Dendritic cell treated with granulocyte-macrophage colony-stimulating factor and Interleukin-4, amounts not matched to agents 40 ng/mL and 50 ng/mL, for 4 days (primary cell): ENCODE measurements around the gene LEPROT.
"Not testable (repeated sequence)": the region's sequence is repeated elsewhere in the genome, so short reads cannot be mapped to it uniquely, and the experiment has no call there.

Experiments used
- H3K27ac Mint-ChIP-seq: one replicate; pipeline ENCODE4 v1.8.0; 2022; ENCODE audit warnings: mild to moderate bottlenecking, mixed read lengths
- H3K27me3 Mint-ChIP-seq: one replicate; pipeline ENCODE4 v1.8.0; 2022; ENCODE audit warnings: mild to moderate bottlenecking, mixed read lengths
- H3K36me3 Mint-ChIP-seq: one replicate; pipeline ENCODE4 v1.8.0; 2022; ENCODE audit warnings: low read depth, mixed read lengths
- H3K4me1 Mint-ChIP-seq: one replicate; pipeline ENCODE4 v1.8.0; 2022; ENCODE audit warnings: low read depth, mixed read lengths
- H3K4me3 Mint-ChIP-seq: one replicate; pipeline ENCODE4 v1.8.0; 2022; ENCODE audit warnings: mild to moderate bottlenecking, moderate library complexity, mixed read lengths
- H3K9me3 Mint-ChIP-seq: one replicate; pipeline ENCODE4 v1.8.0; 2022; ENCODE audit warnings: mixed read lengths
- intact Hi-C: fragments of 100-400 bp; cut with micrococcal nuclease; formaldehyde crosslinking; loops from one replicate; pipeline ENCODE4 v1.15.0; 2022

LEPROT gene

DNA sequence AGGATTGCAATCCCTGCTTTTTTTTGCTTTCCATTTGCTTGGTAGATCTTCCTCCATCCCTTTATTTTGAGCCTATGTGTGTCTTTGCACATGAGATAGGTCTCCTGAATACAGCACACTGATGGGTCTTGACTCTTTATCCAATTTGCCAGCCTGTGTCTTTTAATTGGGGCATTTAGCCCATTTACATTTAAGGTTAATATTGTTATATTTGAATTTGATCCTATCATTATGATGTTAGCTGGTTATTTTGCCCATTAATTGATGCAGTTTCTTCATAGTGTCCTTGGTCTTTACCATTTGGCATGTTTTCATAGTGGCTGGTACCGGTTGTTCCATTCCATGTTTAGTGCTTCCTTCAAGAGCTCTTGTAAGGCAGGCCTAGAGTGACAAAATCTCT is 45.4 kb downstream of the LEPROT start:
- H3K27me3 Mint-ChIP-seq = not testable (repeated sequence)

DNA sequence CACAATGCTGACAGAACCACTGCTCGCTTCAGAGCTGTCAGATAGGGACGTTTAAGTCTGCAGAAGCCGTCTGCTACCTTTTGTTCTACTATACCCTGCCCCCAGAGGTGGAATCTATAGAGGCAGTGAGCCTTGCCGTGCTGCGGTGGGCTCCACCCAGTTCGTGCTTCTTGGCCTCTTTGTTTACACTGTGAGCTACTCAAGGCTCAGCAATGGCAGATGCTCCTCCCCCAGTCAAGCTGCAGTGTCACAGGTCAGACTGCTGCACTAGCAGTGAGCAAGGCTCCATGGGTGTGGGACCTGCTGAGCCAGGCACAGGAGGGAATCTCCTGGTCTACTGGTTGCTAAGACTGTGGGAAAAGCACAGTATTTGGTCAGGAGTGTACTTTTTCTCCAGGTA is 47.1 kb downstream of the LEPROT start:
- intact Hi-C loops = no loop called here
- no peaks in the 10 kb centered on the region for H3K4me1 Mint-ChIP-seq
- no peaks in the 10 kb centered on the region for H3K27me3 Mint-ChIP-seq
- peaks cover 13% of the 10 kb centered on the region for H3K9me3 Mint-ChIP-seq
- H3K4me3 Mint-ChIP-seq = no peak overlapping the region
- H3K27ac Mint-ChIP-seq = no peak overlapping the region
- H3K36me3 Mint-ChIP-seq = no peaks in the 10 kb centered on the region

More for the DNA sequence above, 45.4 kb downstream of the LEPROT start:
- H3K36me3 Mint-ChIP-seq, intact Hi-C loops, H3K27ac Mint-ChIP-seq, H3K4me3 Mint-ChIP-seq, H3K4me1 Mint-ChIP-seq: not testable (repeated sequence)
- H3K9me3 Mint-ChIP-seq = peaks cover 13% of the 10 kb centered on the region

DNA sequence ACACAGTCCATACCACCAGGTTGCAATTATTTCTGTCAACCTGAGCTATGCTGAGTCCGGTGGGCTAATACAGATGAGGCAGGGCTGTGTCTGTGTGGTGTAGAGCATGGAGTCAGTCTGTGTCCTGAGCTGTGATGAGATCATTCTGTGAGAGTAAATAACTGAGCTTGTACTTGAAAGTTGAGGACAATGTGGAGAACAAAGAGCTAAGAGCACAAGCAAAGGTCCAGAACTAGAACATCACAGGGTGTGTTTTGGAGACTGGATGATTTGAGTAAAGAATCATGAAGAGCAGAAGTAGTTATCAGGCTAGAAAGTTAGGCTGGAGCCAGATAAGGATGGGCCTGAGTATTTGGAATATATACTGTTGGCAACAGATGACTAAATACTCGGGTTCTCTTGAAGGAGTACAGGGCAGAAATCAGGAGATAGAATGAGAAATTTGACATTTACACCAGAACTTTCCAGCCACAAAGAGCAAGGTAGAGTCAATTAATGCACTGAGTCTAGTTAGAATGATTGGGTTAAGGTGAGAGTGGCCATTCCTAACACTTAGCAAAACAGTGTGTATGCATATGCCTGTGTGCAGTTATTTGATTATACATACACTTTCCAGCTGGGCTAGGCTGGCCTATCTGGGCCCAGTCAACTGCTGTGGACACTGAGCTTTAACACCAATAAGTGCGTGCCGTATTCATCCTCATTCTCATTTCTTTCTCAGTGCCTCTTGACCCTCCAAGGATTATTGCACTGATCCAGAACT is 48.8 kb downstream of the LEPROT start:
- H3K27me3 Mint-ChIP-seq = no peaks in the 10 kb centered on the region
- H3K36me3 Mint-ChIP-seq = no peaks in the 10 kb centered on the region
- no peak overlapping the region for H3K4me3 Mint-ChIP-seq
- H3K4me1 Mint-ChIP-seq = no peaks in the 10 kb centered on the region
- H3K27ac Mint-ChIP-seq = no peak overlapping the region
- peaks cover 13% of the 10 kb centered on the region for H3K9me3 Mint-ChIP-seq
- intact Hi-C loops = no loop called here

DNA sequence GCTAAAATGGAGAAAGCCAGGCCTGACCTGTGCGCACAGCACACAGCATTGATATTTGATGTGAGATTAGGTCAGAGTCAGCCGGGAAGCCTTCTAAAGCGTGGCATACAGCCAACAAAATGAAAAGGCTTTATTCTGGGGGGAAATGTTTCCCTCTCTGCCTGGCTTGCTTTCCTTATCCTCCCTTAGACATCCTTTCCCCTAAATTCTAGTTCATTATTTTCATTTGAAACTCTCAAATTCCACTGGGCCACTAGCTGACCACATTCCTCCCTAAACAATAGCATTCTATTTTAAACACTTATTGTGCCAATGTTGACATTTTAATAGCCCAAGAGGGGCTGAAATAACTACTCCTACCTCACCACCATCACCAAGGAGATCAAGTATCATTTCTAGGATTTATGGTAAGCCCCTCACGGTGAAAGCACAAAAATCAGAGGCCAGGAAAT is 49.4 kb downstream of the LEPROT start:
- Mint-ChIP-seq H3K36me3 (no peaks in the 10 kb centered on the region), H3K4me3 (no peak overlapping the region), H3K27me3 (no peaks in the 10 kb centered on the region), H3K27ac (no peak overlapping the region), H3K4me1 (no peaks in the 10 kb centered on the region), H3K9me3 (peaks cover 9% of the 10 kb centered on the region)
- intact Hi-C loops = no loop called here

DNA sequence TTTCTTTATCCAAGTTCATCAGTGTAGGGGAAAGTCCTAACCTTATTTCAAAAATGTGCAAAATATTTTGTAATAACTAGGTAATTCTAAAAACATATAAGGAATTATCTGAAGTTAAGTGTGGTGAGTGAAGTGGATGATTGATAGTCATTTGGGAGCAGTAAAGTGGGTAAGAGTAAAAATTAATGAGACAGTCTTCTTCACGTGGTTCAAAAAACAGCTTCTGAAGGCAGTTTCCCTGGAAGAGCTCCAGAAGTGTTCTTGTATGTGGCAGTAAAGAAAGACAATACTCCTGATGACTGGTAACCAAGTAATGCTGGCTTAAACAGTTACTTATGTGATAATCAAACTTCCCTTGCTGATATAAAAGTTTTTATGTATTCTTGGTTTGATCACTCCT is 50.3 kb downstream of the LEPROT start:
- Mint-ChIP-seq H3K4me3 (no peak overlapping the region), H3K36me3 (no peaks in the 10 kb centered on the region), H3K27ac (no peak overlapping the region), H3K27me3 (no peaks in the 10 kb centered on the region), H3K9me3 (peaks cover under 1% of the 10 kb centered on the region), H3K4me1 (no peaks in the 10 kb centered on the region)
- intact Hi-C loops = no loop called here

DNA sequence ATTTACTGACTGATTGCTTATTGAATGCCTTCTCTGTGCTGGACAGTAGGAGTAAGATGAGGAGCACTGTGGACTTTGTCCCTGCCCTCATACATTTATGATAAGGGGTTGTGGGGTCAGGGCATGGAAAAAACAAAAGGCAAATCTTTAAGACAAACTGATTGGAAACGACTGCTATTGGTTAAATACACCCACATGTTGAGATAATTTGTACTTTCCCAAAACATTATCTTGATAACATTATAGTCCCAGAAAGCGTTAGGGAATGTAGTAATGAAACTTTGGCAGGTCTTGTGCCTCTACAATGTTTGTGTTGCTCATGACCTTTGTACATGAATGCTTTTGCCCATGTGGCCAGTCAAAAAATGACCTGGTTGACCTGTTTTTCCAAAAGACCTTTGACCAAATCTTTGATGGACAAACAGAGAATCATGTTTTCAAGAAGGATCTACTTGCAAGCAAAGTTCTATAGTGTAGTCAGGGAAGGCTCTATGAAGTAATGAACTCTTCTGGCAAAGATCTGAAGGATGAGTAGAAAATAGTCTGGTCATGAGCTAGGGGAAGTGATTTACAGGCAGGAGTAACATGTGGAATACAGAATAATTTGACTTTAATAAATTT is 50.9 kb downstream of the LEPROT start:
- H3K4me1 Mint-ChIP-seq = no peaks in the 10 kb centered on the region
- no peaks in the 10 kb centered on the region for H3K9me3 Mint-ChIP-seq
- no peaks in the 10 kb centered on the region for H3K36me3 Mint-ChIP-seq
- intact Hi-C loops = no loop called here
- H3K27ac Mint-ChIP-seq = no peak overlapping the region
- H3K27me3 Mint-ChIP-seq = no peaks in the 10 kb centered on the region
- H3K4me3 Mint-ChIP-seq = no peak overlapping the region

DNA sequence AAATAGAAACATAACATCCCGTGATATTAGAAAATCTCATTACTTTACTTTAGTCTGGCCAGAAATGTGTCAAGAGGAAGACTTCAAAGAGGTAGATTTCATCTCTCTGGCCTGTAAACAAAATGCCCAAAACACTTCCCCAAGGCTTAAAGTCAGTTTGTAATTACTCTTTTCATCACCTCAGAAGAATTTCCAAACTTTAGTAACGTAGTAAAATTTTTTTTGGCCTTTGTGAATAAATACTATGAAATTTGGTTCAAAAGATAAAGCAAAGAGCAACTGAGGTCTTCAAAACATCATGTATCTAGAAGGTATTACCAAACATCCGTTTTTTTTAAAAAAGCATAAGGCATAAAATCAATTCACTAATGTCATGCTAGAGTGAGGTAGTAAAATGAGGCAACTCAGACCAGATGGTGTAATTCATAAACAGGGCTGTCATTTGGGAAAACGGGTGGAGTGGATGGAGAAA is 51.4 kb downstream of the LEPROT start:
- Mint-ChIP-seq H3K27ac (no peak overlapping the region), H3K27me3 (no peaks in the 10 kb centered on the region), H3K36me3 (no peaks in the 10 kb centered on the region), H3K4me3 (no peak overlapping the region), H3K4me1 (no peaks in the 10 kb centered on the region), H3K9me3 (no peaks in the 10 kb centered on the region)
- intact Hi-C loops = no loop called here

DNA sequence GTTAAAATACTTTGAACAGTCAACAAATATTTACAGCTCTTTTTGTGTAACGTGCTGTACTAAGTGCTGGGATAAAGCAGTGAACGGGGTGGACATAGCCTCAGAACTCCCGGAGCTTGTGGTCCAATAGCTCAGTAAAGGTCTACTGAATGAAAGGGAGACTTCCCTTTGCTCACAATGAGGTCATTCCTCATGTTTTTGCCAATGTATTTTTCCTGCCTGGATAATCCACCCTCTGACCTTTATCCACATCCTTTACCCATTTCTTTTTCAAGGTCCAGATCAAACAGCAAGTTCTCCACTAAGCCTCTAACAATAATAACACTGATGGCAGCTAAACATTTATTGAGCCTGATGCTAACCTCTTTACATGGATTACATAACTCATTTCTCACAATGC is 55.9 kb downstream of the LEPROT start:
- intact Hi-C loops = no loop called here
- Mint-ChIP-seq H3K4me3 (no peak overlapping the region), H3K27ac (no peak overlapping the region), H3K9me3 (no peaks in the 10 kb centered on the region), H3K4me1 (no peaks in the 10 kb centered on the region), H3K36me3 (no peaks in the 10 kb centered on the region), H3K27me3 (no peaks in the 10 kb centered on the region)

DNA sequence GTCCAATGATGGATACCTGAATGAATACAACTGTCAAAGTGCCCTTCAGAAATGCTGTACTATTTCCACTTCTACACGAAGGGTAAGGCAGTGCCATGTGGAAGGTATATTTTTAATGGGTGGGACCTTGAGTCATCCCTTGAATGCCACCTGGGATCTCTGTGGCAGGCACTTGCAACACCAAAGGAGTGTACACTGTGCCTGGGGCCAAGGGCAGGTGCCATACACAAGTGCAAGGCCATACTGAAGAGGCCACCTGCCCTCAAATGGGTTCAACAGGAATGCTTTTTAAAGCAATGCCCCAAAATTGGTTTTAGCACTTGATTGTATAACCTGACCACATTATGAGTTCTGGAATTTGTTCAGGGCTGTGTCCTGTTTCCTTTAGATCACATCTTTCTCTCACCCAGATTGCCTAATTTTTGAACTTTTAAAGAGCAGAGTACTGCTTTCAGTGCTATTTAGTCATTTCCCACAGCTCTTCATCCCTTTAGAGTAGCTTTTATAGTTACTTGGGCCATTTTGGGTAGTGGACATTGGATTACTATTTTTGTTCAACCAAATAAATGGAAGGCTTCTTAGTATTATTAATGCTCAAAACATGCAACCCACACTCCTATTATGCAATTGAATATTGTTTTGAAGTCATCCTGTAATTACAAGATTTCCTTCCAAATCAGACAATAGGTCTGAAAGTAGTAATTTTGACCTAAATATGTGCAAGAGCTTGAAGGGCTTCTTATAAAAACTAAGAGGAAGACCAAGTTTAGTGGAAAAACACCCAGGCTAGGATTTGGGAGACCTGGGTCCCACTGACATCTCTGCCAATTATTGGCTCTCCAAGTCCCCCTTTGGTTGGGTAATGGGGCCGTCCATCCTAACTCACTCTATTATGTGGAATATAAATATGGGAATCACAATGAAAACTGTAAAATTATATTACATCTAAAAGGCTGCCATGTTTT is 57.2 kb downstream of the LEPROT start:
- intact Hi-C loops = no loop called here
- Mint-ChIP-seq H3K36me3 (no peaks in the 10 kb centered on the region), H3K4me1 (no peaks in the 10 kb centered on the region), H3K9me3 (no peaks in the 10 kb centered on the region), H3K27me3 (no peaks in the 10 kb centered on the region), H3K4me3 (no peak overlapping the region), H3K27ac (no peak overlapping the region)

DNA sequence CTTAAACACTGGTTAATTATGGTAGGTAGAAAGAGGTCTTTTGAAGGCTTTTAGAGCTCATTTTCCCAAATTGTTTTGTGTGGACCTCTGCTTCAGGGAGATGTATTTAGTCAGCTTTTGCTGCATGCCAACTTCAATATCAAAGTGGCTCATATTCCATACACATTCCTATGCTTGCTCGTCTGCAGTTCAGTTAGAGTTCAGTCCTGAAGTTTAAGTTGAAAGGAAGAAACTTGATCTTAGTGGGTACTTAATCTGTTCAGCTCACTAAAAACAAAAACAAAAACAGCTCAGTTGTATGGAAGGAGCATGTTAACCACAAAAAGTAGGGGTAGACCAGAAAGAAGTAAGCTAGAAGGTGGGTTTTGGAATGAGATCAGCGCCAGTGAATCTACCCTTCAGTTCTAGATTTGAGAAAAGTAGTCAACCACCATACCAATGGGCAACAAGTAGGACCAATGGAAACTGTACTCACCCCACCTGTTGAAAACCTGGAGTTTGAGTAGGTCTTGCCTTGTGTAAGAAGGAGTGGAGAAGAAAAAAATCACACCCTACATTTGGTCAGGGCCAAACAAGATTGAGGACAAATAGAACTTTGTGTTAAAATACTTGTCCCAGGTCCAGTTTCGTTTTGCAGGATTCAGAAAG is 58.0 kb downstream of the LEPROT start:
- Mint-ChIP-seq H3K36me3 (no peaks in the 10 kb centered on the region), H3K27ac (no peak overlapping the region), H3K9me3 (no peaks in the 10 kb centered on the region), H3K27me3 (no peaks in the 10 kb centered on the region), H3K4me1 (no peaks in the 10 kb centered on the region), H3K4me3 (no peak overlapping the region)
- intact Hi-C loops = no loop called here

DNA sequence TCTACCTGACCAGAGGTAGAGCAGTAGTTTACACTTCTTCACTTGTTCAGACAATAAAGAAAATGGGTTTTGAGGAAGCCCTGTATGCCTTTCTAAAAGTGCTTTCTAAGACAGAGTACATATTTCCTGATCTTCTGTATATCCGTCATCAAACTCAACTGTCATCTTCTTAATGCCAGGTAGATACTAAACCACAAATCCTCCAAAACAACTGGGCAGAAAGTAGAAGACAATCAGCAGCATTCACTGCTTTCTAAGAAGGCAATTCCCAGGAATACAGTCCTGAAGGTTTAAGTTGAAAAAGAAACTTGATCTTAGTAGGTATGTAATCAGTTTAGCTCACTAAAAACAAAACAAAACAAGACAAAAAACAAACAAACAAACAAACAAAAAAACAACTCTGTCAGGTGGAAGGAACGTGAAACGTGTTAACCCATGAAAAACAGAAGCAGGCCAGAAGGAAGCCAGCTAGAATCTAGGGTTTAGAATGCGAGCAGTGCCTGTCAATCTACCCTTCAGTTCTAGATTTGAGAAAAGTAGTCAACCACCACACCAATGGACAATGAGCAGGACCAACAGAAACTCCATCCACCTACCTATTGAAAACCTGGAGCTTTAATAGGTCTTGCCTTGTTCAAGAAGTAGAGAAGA is 59.2 kb downstream of the LEPROT start:
- Mint-ChIP-seq H3K4me1 (no peaks in the 10 kb centered on the region), H3K36me3 (no peaks in the 10 kb centered on the region), H3K4me3 (no peak overlapping the region), H3K9me3 (no peaks in the 10 kb centered on the region), H3K27ac (no peak overlapping the region), H3K27me3 (no peaks in the 10 kb centered on the region)
- intact Hi-C loops = no loop called here

DNA sequence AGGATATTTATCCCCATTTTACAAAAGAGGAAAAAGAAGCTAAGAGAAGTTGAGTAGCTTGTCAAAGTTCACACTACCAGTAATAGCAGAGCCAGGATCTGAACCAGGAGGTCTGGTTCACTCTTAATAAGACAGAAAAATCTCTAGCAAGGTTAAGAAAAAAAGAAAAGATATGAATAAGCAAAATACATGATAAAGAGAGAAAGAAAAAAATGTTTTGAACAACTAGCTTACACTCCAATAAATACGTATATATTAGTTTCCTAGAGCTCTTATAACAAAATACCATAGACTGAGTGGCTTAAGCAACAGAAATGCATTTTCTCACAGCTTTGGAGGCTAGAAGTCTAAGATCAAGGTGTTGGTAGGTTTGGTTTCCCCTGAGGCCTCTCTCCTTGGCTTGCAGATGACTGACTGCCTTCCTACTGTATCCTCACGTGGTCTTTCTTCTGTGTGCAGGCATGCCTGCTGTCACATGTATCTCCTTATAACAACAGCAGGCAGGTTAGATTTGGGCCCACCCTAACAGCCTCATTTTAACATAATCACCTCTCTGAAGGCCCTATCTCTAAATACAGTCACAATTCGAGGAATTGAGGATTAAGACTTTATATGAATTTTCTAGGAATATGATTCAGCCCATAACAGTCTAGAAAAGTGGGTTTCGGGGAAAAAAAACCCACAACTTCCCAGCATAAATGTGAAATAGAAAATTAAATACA is 60.4 kb downstream of the LEPROT start:
- no peaks in the 10 kb centered on the region for H3K9me3 Mint-ChIP-seq
- H3K27me3 Mint-ChIP-seq = no peaks in the 10 kb centered on the region
- no peak overlapping the region for H3K4me3 Mint-ChIP-seq

More for the DNA sequence above, 60.4 kb downstream of the LEPROT start:
- intact Hi-C loops = no loop called here
- no peaks in the 10 kb centered on the region for H3K4me1 Mint-ChIP-seq
- no peak overlapping the region for H3K27ac Mint-ChIP-seq
- H3K36me3 Mint-ChIP-seq = no peaks in the 10 kb centered on the region
